ENCODE data around the gene RNF8.

DNA sequence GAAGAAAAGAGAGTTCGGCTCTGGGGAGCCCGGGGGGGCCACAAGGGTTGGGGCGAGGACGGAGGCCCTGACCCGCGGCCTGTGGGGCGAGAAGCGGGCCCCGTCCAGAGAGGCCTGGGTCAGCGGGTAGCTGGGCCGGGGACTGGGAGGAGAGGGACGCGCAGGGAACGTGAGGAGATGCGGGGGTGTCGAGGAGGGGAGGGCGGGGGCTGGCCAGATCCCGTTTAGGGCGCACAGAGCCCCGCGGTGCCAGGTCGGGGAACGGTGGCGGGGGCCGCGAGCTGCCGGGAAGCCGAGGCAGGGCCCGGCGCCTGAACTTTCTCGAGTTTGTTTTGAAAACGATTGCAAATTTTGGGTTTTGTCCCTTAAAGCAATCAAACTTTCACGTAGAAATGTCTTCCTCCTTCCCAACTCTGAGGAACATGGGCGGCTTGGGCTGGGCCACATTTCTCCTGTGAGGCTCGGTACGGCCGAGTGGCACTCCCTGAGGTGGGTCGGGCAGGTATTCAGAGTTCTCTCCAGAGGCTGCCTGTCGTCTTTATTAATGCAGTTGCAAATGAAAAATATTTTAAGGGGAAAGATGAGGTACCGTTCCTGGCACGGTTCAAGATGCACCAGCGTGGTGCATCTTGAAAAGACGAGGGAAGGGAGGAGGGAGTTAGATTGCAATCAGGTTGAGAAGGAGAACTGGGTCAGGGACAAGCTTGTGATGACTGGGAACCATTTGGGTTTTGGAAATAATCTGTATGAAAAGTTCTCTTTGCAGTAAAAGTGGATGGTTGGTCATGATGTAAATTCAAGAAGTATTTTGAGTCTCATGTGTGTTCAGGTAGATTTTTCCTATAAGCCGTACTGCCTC, 972 bp downstream of the RNF8 start:
- TF ChIP-seq ZNF274 (IDR thresholded peaks at IDR 0.05; ENCODE audit: low read depth, low read length) (no peak), YY1 (IDR thresholded peaks at IDR 0.05; ENCODE audit: insufficient read depth, insufficient read length) (no peak)
